RPMI8226 (cell line): ENCODE data around the gene ATP13A2.
A peak's percentile ranks its signal among the peaks of the same experiment; 100 is the strongest.
"Not testable (repeated sequence)": the region's sequence is repeated elsewhere in the genome, so short reads cannot be mapped to it uniquely, and the experiment has no call there.

ENCODE experiments used
- DNase-seq: peaks from one replicate; pipeline ENCODE4 v3.0.0-alpha.2; 2015

ATP13A2 gene

GRCh38 chr1:16978139-16978538 is 33.6 kb downstream of the ATP13A2 start:
- no peak for DNase-seq

DNA sequence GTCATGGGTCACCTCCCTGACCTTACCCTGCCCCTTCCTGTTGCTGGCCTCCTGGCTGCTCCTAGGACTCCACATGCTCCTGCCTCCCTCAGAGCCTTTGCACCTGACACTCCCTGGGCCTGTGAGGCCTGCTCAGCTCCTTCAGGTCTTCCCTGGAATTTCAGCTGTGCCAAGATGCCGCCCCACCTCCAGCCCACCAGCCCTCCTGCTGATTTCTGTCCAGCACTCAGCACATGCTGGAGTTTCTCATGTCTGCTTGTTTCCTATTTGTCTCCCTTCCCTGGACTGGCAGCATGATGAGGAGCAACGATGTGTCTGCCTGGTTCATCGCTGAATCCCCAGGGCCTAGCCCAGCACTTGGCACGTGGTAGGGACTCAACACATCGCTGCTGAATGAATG is 34.4 kb downstream of the ATP13A2 start:
- DNase-seq: no peak

DNA sequence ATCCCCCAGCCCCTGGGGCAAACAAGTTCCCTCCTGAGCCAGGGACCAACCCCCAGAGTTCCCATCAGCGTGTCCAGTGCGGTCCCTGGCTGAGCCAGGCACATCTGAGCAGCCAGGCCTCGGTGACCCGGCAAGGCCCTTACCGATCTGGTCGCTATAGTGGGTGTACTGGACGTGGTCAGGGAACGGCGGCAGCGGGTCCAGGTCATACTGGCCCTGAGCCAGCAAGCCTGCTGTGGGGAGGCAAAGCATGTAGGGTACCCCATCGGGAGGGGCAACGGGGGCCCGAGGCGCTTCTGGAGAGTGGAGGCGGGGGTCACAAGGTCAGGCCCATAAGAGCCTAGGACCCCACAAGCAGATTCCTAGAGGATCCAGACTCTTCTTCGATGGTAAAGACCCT is 34.8 kb downstream of the ATP13A2 start:
- DNase-seq: no peak

DNA sequence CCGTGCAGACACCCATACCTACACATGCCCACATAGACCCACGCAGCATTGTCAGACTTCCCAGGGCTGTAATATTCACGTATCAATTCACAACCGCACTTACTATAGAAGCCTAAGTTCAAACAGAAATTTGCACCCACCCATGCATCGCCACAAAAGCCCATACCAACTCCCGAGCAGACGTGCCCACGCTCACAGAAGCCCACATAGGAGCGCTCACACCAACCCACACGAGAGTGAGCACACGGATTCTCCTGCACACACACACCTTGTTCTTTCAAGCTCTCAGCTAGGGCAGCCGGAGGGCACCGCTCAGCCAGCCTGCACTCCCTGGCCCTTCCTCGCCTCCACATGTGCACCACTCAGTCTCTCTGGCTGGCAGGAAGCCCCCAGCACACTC is 35.9 kb downstream of the ATP13A2 start:
- no peak for DNase-seq

- DNase-seq: no peak
Observed at GRCh38 chr1:16975211-16975610, 36.5 kb downstream of the ATP13A2 start.

DNA sequence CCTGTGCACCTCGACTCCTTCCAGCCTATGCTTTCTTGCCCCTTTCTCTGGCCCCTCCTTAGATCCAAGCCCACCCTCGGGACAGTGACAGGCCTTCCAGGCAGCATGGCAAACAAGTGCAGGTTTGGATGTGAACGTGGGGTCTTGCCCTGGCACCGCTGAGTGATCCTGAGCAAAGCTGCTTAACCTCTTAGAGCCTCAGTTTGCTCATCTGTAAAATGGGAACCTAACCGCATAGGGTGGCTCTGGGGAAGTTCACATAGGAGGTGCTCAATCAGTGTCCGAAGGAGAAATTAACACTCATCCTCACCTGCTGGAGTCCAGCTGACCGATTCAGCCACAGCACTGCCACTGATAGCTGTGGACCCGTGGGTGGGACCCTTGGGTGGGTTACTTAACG is 38.5 kb downstream of the ATP13A2 start:
- DNase-seq: no peak

DNA sequence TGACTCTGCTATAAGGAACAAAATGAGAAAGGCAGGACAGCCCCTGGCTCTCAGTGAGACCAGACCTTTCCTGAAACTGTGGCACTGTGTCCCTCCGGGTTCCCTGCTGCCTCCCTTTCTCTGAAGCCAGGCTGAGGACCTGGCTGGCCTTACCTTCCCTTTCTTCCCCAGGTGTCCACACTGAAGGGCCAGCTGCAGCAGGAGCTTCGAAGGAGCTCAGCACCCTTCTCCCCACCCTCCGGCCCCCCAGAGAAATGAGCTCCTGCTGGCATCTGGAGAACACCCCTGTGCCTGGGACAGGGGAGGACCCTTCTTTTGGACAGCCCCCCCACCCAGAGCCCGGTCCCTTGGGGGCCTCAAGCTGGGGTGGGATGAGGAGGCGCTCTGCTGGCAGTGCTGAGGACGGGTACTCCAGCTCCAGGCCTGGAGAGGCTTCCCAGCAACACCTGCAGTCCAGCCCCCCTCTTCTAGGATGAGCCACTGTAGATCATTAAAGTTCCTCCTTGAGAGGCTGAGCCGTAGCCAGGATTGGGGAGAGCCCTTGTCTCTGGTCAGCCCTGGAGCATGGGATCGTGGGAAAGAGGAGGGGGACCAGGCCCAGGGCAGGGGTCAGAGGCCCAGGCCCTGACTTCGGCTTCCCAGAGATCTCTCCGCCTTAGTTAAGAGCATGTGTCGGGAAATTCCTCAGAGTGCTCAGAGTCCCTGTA is 39.4 kb downstream of the ATP13A2 start:
- no peak for DNase-seq

- no peak for DNase-seq
Observed at GRCh38 chr1:16971341-16972188, 40.2 kb downstream of the ATP13A2 start.

DNA sequence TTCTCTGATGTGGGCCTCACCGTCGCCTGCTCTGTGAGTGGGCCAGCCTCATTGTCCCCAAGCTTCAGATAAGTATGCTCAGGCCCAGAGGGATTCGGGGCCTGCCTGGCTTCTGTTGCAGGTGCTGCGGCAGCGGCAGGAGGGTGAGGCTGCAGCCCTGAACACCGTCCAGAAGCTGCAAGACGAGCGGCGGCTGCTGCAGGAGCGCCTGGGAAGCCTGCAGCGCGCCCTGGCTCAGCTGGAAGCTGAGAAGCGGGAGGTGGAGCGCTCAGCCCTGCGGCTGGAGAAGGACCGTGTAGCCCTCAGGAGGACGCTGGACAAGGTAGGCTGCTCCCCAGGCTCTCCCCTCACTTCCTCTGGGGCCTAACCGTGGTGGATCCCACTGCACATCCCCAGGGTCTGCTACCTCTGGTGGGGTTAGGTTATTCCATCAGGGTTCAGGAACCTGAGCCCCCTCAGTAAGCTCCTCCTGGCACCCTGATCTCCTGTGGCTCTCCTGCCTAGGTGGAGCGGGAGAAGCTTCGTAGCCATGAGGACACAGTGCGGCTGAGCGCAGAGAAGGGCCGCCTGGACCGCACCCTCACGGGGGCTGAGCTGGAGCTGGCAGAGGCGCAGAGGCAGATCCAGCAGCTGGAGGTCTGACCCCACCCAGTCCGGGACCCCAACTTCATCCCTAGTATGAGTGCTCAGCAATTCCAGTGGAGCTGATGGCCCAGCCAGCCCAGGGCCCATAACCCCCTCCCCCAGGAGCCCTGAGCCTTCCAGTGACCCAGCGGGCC is 41.4 kb downstream of the ATP13A2 start:
- no peak for DNase-seq

- no peak for DNase-seq
Observed at GRCh38 chr1:16969651-16970050, 42.1 kb downstream of the ATP13A2 start.

DNA sequence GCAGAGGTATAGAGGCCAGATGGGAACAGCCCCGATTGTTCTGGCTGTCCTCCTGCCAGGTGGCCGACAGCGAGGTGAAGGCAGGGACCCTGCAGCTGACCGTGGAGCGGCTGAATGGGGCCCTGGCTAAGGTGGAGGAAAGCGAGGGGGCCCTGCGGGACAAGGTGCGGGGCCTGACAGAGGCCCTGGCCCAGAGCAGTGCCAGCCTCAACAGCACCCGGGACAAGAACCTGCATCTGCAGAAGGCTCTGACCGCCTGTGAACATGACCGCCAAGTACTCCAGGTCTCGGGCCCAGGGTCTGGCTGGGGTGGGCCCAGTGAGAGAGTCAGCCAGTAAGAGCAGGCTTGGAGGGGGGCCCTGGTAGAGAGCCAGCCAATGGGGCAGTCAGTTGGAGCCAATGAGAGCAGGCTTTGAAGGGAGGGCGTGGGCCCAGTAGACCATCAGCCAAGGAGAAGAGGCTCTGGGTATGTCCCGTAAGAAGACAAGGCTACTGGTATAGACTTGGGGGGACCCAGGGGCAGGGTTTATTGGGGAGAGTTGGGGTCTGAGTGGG is 42.6 kb downstream of the ATP13A2 start:
- DNase-seq: no peak

DNA sequence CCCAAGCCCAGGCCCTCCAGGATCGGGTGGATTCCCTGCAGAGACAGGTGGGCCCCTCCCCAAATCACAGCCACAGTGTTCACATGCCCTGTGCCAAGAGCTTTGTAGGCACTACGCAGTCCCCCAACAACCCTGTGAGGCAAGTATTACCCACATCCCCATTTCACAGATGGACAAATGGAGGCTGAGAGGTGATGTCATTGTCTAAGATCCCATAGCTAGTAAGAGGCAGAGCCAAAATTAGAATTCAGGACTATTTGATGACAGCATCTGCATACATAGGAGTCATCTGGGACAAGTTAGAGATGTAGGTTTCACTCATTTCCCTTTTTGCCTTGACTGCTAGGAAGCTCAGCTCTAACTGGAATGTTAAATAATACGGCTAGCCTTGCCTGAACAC is 43.4 kb downstream of the ATP13A2 start:
- no peak for DNase-seq

- DNase-seq: no peak
Observed at GRCh38 chr1:16967962-16968361, 43.8 kb downstream of the ATP13A2 start.

DNA sequence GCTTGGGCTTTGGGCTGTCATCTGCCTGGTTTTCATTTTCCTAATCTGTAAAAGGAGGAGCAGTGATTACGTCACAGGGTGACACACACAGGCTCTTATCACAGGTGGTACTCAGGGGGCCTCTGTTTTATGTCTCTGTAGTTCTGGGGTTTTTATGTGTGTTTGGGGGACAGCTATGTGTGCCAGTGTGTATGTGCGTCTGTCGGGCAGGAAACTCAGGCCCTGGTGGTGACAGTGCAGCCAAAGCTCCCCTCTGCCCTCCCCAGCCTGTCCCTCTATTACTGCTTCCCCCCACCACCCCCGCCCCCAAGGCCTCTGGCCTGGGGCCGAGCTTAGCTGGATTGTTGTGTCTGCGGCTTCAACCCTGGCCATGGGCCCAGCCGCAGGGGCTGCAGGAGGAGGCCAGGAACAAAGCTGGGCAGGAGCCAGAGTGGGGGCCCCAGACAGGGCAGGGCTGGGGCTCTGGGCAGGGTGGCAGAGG is 44.6 kb downstream of the ATP13A2 start:
- DNase-seq: no peak

- no peak for DNase-seq
Observed at GRCh38 chr1:16966282-16966681, 45.4 kb downstream of the ATP13A2 start.

- no peak for DNase-seq
Observed at GRCh38 chr1:16965486-16966067, 46.2 kb downstream of the ATP13A2 start.

GRCh38 chr1:16964169-16964568 is 47.6 kb downstream of the ATP13A2 start:
- not testable (repeated sequence) for DNase-seq

- DNase-seq: no peak
Observed at GRCh38 chr1:16961297-16962133, 50.2 kb downstream of the ATP13A2 start.

- peak; percentile 90 for DNase-seq
Observed at GRCh38 chr1:16960560-16961296, 51.0 kb downstream of the ATP13A2 start.

GRCh38 chr1:16958475-16958874 is 53.3 kb downstream of the ATP13A2 start:
- no peak for DNase-seq

DNA sequence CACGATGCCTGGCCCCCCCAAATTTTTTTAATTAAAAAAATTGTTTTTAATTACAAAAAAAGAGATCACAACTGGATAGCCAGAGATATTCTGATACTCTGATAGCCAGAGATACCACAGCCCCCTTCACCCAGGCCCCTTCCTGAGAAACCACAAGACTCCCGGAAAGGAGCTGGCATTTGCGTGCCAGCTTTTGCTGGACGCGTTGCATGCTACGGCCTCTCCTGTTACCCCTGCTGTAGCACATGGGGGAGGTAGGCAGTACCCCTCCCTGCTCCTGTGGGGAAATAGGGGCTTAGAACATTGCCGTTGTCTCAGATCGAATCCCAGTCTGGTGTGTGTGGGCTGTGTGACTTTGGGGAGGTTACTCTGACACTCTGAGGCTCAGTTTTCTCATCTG is 54.0 kb downstream of the ATP13A2 start:
- no peak for DNase-seq
